ENCODE measurements around the gene SOD3. TPM values are rescaled to one million over a fixed set of nuclear protein-coding genes. Genes with fewer than 3 reads are reported as not detected.

SOD3 gene
- total RNA-seq, 6 experiments from 2014 or later, result 13.9 to 18.5 (median 16.9) TPM

DNA sequence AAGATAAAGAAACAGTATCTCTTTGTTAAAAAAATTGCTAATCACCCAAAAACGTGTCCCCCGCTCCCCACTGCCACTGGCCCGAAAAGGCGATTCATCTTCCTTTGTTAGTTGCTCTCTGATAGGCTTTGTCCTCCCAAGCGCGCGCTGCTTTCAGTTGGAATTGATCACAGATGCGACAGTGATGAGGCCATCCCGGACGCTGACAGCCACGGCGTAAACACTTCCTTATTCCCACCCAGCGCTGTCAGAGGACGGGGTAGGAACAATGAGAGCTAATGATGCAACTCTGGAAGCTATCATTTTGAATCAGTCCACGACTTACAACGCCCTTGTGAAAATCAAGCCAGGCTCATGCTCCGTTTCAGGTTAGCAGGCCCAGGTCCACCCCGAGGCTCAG lies 21.4 kb downstream of the SOD3 start:
- Mint-ChIP-seq H3K4me3 (no peak overlapping the region; the same call in 1 of the 2 replicates), H3K4me1 (ENCODE audit: low read depth) (no peaks in the 10 kb centered on the region; the same call in 1 of the 2 replicates), H3K27ac (peak overlapping the region; percentile 24; the same call in 1 of the 2 replicates), H3K36me3 (ENCODE audit: low read depth) (peaks cover 27% of the 10 kb centered on the region), H3K27me3 (ENCODE audit: insufficient read depth) (no peaks in the 10 kb centered on the region; the same call in 1 of the 2 replicates), H3K9me3 (no peaks in the 10 kb centered on the region; the same call in 1 of the 2 replicates)
- TF ChIP-seq, protein P1, sequence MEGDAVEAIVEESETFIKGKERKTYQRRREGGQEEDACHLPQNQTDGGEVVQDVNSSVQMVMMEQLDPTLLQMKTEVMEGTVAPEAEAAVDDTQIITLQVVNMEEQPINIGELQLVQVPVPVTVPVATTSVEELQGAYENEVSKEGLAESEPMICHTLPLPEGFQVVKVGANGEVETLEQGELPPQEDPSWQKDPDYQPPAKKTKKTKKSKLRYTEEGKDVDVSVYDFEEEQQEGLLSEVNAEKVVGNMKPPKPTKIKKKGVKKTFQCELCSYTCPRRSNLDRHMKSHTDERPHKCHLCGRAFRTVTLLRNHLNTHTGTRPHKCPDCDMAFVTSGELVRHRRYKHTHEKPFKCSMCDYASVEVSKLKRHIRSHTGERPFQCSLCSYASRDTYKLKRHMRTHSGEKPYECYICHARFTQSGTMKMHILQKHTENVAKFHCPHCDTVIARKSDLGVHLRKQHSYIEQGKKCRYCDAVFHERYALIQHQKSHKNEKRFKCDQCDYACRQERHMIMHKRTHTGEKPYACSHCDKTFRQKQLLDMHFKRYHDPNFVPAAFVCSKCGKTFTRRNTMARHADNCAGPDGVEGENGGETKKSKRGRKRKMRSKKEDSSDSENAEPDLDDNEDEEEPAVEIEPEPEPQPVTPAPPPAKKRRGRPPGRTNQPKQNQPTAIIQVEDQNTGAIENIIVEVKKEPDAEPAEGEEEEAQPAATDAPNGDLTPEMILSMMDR (IDR thresholded peaks at IDR 0.05), result no peak
- DNase-seq, result no peak

- Mint-ChIP-seq H3K9me3 (no peaks in the 10 kb centered on the region), H3K4me3 (no peak overlapping the region), H3K36me3 (ENCODE audit: low read depth) (peaks cover 17% of the 10 kb centered on the region), H3K27ac (no peak overlapping the region), H3K27me3 (ENCODE audit: insufficient read depth) (no peaks in the 10 kb centered on the region; the same call in 1 of the 2 replicates), H3K4me1 (ENCODE audit: low read depth) (no peaks in the 10 kb centered on the region; the same call in 1 of the 2 replicates)
- TF ChIP-seq, protein P1 (IDR thresholded peaks at IDR 0.05), result no peak
- DNase-seq, result no peak
Observed at GRCh38 chr4:24820541-24820940, 25.2 kb downstream of the SOD3 start.

DNA sequence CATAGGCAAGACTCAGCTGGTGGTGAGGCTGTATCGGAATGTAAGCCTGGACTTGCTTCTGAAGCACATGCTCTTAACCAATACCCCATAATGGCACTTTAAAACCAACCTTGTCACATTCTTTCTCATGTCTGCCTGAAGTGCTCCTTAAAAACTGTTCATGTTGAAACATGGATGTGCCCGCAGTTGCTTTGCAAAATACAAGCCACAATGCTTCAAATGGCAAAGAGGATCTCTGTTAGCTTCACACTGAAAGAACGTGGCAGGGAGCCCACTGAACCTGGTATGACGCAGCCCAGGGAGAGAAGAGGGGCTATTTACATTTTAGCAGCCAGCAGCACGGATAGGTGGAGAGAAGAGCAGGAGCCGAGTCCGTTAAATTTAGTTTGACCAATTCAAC lies 29.3 kb downstream of the SOD3 start:
- Mint-ChIP-seq H3K36me3 (ENCODE audit: low read depth) (peaks cover 7% of the 10 kb centered on the region), H3K9me3 (no peaks in the 10 kb centered on the region), H3K27ac (no peak overlapping the region), H3K27me3 (ENCODE audit: insufficient read depth) (peaks cover 1% of the 10 kb centered on the region; the same call in 1 of the 2 replicates), H3K4me1 (ENCODE audit: low read depth) (no peaks in the 10 kb centered on the region), H3K4me3 (no peak overlapping the region)
- no peak for DNase-seq
- TF ChIP-seq, protein P1 (IDR thresholded peaks at IDR 0.05), result no peak

DNA sequence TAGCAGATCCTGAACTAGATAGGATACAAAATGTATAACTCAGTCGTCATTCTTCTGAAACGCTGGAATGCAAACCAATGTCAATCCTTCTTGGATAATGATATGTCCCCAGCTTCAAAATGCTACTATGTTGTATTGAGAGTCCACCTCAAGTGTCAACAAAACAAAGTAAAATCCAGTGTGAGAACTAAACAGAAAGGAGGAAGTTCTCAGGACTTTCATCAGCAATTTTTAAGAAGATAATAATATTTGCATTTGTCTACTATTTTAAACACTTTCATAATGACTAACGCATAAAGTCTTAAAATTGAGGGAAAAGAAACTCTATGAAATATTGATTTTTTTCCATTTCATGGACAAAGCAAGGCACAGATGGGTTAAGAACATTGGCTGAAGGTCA lies 36.3 kb downstream of the SOD3 start:
- no peaks in the 10 kb centered on the region for H3K9me3 Mint-ChIP-seq
- H3K27ac Mint-ChIP-seq, result no peak overlapping the region
- H3K4me1 Mint-ChIP-seq (ENCODE audit: low read depth), result peaks cover 3% of the 10 kb centered on the region; the same call in 1 of the 2 replicates
- no peaks in the 10 kb centered on the region; the same call in 1 of the 2 replicates for H3K27me3 Mint-ChIP-seq (ENCODE audit: insufficient read depth)
- DNase-seq, result no peak
- H3K4me3 Mint-ChIP-seq, result no peak overlapping the region
- H3K36me3 Mint-ChIP-seq (ENCODE audit: low read depth), result peaks cover 15% of the 10 kb centered on the region
- TF ChIP-seq, protein P1 (IDR thresholded peaks at IDR 0.05), result no peak

GRCh38 chr4:24835696-24836095 lies 40.3 kb downstream of the SOD3 start:
- H3K27me3 Mint-ChIP-seq (ENCODE audit: insufficient read depth), result no peaks in the 10 kb centered on the region
- DNase-seq, result no peak
- TF ChIP-seq, protein P1 (IDR thresholded peaks at IDR 0.05), result no peak
- no peak overlapping the region for H3K4me3 Mint-ChIP-seq
- peaks cover 3% of the 10 kb centered on the region for H3K36me3 Mint-ChIP-seq (ENCODE audit: low read depth)
- H3K9me3 Mint-ChIP-seq, result no peaks in the 10 kb centered on the region
- no peak overlapping the region for H3K27ac Mint-ChIP-seq
- H3K4me1 Mint-ChIP-seq (ENCODE audit: low read depth), result peaks cover 6% of the 10 kb centered on the region; the same call in 1 of the 2 replicates

All from HFFc6 (cell line).